GM19372 (cell line): ENCODE measurements around the gene NCDN.
"Not testable (repeated sequence)": the region's sequence is repeated elsewhere in the genome, so short reads cannot be mapped to it uniquely, and the experiment has no call there.

Source experiments
- ATAC-seq: cut with Tn5 transposase; IDR thresholded peaks from one replicate; pipeline ENCODE4 v1.9.1; 2021; ENCODE audit warnings: mild to moderate bottlenecking, low read depth, moderate library complexity; ENCODE audit not compliant: unreplicated experiment

NCDN gene

DNA sequence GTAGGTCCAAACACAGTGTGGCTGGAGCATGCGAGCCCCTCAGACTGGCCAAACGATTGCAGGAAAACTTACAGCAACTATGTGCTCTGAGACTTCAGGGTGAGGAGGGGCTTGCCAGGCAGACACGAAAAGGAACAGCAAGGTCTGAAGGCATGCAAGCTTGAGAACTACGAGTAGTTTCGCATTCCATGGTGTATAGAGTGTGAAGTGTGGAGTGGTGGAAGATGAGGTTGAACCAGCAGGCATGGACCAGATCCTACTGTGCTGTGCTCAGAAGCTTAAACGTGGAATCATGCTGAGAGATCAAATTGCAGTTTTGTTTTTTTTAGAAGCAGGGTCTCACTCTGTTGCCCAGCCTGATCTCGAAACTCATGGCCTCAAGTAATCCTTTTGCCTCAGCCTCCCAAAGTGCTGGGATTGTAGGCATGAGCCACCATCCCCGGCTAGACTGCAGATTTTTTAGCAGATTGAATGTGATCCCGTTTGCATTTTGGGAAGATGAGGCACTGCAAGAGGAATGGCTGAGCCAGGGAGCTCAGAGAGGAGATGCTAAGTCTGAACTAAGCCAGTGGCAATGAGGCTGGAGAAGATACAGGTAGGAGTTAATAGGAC lies 10.5 kb downstream of the NCDN start:
- ATAC-seq, result no peak

DNA sequence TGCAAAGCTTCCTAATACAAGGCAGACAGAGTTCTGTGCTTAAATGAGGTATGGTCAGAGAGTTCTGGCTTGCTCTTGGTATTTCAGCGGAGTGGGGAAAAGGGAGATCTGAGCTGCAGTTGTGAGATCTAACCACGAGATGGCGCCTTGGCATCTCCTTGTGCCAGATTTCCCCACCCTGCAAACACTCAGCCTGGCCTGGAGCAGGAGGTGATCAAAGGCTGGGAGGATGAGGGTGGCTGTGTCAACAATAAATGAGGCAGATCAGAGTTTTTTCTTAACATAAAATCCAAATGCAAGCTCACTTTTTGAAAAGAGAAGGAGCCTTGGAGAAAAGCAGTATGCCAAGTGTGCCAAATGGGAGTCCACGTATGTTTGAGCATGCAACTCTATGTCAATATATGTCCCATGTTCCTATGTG lies 11.4 kb downstream of the NCDN start:
- no peak for ATAC-seq

DNA sequence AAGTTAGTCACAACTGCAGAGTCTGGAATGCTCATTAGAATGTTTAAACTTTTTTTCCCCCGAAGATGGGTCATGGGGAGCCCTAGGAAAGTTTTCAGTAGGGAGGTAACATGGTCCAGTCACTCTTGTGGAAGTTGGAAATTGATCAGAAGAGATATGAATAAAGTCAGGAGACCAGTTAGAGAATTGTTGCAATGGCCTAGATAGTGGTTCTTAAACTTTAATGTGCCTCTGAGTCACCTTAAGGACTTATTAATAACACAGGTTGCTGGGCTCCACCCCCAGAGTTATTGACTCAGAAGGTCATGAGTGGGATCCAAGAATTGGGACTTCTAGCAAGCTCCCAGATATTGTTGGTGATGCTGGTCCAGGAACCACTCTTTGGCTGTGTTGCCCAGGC lies 12.3 kb downstream of the NCDN start:
- ATAC-seq, result no peak

DNA sequence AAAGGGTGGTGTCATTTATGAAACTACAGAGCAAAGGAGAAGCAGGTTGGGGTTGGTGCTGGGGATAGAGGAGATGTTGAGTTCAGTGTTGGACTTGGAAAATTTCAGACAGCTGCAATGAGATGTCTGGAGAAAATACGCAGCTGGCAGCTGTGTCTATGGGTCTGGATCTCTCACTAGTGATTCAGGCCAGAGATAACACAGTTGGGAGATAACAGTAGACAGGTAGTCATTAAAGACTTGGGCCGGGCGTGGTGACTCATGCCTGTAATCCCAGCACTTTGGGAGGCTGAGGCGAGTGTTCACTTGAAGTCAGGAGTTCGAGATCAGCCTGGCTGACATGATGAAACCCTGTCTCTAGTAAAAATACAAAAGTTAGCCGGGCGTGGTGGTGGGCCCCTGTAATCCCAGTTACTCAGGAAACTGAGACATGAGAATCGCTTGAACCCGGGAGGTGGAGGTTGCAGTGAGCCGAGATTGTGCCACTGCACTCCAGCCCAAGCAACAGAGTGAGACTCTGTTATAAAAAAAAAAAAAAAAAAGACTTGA lies 13.1 kb downstream of the NCDN start:
- no peak for ATAC-seq

DNA sequence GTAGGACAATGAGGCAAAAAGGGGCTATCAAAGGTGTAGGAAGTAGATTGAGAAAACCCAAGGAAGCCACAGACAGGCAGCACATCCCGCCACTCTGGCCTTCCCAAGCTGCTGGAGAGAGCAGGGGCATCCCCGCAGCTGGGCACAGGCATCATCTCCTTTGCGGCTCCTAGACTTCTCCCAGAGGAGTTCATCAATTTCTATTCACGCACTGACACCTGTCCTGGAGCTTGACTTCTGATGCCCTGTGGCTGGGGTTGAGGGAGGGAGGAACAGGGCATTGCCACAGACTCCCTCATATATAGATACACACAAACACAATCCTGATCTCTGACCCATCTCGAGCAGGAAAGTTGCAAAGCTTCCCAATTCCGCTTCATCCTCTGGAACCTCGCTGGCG lies 13.7 kb downstream of the NCDN start:
- ATAC-seq, result no peak

DNA sequence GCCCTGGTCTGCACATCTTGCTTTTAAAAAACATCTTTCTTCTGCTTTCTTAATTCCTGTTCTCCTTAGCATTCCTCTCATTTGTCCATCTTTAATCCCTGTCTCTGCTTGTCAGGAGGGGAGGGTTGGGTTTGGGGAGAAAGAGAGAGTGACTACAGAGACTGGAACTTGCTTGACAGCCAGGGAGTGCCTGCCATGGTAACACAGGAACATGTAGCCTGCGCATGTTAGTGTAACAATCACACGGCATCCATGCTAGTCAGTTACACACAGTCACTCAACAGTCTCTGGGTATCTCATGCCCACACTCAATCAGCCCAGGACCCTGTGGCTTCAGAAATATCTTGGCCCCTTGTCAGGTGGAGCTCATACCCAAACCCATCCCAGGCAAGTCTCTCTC lies 14.7 kb downstream of the NCDN start:
- no peak for ATAC-seq

DNA sequence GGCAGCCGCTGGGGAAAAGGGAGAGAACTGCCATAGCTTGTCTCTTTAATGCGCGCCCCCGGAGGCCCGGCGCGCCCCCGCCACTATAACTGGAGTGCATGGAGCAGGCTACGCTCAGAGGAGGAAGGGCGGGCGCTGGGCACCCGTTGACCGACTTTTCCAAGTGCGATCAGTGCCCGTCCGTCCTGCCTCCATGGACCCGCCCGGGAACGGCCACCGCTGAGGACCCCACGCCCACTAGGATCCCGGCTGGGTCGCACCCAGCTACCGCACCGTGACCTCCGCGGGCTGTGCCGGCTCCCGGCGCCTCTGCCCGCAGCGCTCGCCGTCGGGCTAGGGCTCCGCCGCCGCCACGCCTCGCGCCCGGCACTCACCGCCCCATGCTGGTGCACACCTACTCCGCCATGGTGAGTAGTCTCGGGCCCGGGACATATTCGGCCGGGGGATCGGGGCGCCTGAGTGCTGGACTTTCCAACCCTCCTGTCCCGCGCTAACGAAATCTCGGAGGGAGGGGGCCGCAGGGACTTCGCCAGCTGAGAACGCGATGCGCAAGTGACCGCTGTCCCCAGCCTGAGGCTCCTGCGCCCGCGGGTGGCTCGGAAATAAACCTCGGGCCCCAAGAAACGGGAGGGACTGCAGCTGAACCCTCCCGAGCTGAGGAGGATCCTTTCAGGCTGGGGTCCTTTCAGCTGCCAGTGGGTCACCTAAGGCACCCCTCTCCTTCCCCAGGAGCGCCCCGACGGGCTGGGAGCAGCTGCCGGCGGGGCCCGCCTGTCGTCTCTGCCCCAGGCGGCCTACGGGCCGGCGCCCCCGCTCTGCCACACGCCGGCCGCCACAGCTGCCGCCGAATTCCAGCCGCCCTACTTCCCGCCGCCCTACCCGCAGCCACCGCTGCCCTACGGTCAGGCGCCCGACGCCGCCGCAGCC lies 15.9 kb downstream of the NCDN start, which contains the start of gene TFAP2E:
TSS of gene TFAP2E (plus strand) at position 117 of the 927 bp plus-strand sequence. CDS start at position 381, 264 bp downstream.
- no peak for ATAC-seq

DNA sequence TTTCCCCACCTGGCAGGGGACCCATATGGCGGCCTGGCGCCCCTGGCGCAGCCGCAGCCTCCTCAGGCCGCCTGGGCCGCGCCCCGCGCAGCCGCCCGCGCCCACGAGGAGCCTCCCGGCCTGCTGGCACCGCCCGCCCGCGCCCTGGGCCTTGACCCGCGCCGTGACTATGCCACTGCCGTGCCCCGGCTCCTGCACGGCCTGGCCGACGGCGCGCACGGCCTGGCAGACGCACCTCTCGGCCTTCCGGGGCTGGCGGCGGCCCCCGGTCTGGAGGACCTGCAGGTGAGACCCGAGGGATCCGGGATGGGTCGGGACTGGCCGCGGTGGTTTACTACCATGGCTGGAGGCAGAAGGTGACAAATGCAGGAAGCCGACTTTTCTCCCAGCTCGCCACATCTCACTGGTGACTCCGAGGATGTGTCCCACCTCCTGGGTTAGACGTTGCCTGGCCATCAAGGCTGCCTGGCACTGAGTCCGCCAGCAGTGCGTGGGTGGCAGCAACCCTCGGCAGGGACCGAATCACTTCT lies 16.6 kb downstream of the NCDN start:
- ATAC-seq, result no peak

DNA sequence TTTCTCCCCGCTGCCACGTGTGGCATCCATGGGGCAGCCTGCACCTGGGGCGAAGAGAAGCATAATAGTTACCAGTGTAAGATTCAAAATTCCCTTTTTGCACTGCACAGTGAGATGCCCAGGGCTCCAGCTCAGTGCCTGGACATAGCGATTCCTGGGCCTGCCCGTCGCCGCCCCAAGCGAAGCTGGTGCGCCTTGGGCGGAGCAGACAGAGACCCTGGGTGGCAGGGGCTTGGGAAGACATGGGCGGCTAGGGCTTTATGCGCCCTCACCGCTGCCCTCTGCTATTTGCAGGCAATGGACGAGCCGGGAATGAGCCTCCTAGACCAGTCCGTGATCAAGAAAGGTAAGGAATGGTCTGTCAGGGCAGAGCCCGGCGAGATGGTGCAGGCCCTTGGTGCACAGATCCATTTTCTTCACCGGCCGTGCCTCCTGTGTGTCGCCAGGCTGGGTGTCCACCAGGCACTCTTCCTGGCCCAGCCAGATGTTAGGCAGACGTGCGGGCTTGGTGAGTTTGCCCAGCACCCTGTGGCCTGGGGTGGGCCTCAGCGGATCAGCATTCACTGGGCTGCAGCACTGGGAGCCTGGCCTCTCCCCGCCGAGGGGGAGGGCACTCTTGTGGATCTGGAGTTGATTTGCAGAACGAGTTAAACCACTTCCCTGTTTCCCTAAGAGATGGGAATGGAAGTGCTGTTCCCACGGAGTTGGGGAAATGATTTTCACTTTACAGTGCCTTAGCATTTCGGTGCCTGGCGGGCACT lies 17.2 kb downstream of the NCDN start:
- ATAC-seq, result no peak

DNA sequence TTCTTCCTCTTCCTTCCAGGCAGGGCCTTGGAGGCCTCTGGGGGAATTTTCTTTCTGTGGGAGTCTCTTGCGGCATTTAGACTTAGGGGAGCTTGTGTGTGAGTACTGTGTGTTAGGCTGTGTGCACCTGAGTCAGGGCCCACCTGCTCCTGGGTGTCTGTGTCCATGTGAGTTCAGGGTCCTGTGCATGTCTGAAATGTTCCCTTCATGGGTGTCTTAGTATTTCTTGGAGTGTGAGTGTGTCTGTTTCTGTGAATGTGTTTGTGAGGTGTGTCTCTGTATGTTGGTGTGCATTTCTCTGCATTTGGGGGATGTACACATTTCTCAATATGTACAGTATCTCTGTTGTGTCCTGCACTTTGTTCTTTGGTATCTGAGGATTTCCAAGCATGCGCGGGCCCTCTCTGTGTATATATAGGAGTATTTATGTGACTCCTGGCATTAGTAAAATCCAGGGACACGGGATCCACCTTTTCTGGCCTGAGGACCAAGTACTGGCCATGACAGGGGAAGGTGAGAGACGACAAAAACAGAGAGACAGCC lies 17.9 kb downstream of the NCDN start:
- ATAC-seq, result no peak

DNA sequence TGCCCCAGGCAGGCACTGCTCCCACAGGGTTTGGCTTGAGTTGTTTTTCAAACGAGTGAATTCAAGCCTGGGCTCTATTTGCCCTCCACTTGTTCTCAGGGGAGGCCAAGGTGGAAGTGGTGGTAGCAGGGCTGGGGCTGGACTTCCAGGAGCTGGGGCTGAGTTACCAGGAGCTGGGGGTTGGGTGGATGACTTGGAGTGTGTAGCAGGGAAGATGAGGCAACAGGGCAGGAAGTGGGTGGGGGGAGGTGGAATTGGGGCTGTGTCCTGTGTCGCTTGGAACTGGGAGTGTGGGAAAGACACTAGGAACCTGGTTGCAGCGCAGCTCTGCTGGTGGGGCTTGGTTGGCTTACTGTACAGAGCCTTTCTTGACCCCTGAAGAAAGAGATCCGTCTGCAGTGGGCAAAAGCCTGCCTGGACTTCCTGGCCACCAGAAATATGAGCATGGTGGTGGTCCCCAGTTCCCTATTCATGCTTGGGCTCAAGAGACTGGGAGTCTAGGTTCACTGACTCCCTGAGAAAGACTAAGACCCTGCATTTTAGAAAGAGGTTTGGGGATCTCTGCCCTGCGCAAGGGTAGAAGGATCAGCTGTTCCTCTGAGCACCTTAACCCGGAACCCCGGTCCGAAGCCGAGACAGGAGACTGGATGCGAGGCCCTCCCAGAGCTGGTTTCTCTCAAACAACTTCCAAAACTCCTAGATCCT lies 18.6 kb downstream of the NCDN start:
- no peak for ATAC-seq

DNA sequence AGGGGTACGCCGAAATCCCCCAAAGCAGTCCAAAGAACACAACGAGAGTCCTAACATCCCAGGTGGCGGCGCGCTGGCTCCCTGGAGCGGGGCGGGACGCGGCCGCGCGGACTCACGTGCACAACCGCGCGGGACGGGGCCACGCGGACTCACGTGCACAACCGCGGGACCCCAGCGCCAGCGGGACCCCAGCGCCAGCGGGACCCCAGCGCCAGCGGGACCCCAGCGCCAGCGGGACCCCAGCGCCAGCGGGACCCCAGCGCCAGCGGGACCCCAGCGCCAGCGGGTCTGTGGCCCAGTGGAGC lies 19.1 kb downstream of the NCDN start:
- ATAC-seq, result not testable (repeated sequence)

DNA sequence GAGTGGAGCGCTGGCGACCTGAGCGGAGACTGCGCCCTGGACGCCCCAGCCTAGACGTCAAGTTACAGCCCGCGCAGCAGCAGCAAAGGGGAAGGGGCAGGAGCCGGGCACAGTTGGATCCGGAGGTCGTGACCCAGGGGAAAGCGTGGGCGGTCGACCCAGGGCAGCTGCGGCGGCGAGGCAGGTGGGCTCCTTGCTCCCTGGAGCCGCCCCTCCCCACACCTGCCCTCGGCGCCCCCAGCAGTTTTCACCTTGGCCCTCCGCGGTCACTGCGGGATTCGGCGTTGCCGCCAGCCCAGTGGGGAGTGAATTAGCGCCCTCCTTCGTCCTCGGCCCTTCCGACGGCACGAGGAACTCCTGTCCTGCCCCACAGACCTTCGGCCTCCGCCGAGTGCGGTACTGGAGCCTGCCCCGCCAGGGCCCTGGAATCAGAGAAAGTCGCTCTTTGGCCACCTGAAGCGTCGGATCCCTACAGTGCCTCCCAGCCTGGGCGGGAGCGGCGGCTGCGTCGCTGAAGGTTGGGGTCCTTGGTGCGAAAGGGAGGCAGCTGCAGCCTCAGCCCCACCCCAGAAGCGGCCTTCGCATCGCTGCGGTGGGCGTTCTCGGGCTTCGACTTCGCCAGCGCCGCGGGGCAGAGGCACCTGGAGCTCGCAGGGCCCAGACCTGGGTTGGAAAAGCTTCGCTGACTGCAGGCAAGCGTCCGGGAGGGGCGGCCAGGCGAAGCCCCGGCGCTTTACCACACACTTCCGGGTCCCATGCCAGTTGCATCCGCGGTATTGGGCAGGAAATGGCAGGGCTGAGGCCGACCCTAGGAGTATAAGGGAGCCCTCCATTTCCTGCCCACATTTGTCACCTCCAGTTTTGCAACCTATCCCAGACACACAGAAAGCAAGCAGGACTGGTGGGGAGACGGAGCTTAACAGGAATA lies 19.7 kb downstream of the NCDN start:
- ATAC-seq, result no peak

DNA sequence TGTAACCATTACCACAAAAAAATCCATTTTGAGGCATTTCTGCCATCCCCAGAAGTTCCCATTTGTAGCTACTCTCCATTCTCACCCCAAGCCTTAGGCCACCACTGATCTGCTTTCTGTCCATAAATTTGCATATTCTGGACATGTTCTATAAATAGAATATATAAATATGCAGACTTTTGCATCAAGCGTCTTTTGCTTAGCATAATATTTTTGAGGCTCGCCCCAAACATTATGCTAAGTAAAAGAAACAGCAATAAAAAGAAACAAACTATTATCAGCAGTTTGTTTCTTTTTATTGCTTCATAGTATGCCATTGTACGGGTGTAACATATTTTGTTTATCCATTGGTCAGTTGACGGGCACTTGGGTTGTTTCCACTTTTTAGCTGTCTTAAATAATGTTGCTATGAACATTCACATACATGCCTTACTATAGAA lies 23.4 kb downstream of the NCDN start:
- no peak for ATAC-seq

DNA sequence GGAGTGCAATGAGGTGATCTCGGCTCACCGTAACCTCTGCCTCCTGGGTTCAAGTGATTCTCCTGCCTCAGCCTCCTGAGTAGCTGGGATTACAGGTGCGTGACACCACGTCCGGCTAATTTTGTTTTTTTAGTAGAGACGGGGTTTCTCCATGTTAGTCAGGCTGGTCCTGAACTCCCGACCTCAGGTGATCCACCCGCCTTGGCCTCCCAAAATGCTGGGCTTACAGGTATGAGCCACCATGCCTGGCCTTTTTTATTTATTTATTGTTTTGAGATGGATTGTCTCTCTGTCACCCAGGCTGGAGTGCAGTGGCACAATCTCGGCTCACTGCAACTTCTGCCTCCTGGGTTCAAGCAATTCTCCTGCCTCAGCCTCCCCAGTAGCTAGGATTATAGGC lies 24.0 kb downstream of the NCDN start:
- ATAC-seq, result not testable (repeated sequence)

DNA sequence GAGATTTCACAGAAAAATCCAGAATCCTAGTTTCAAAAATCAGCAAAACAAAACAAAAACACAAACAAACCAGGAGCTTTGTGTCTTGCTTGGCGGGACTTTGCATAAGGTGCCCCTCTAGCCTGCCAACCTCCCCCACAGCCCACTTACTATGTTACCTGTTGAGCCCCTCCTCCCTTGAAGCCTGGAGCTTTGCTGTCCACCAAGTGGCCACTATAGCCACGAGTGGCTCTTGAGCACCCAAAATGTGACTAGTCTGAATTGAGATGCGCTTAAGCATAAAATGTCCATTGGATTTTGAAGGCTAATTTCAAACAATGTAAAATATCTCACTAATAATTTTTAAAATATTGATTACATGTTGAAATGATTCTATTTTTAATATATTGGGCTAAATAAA lies 27.7 kb downstream of the NCDN start:
- ATAC-seq, result no peak

DNA sequence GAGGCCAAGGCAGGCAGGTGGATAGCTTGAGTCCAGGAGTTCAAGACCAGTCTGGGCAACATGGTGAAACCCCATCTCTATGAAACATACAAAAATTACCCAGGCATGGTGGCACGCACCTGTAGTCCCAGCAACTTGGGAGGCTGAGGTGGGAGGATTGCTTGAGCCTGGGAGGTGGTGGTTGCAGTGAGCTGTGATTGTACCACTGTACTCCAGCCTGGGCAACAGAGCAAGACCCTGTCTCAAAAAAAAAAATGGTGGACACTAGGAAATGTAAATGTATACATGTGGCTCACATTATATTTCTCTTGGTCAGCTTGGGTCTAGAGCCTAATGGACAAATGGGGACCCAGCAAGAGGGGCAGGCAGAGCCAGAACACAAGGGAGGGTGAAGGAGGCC lies 28.2 kb downstream of the NCDN start:
- ATAC-seq, result not testable (repeated sequence)

DNA sequence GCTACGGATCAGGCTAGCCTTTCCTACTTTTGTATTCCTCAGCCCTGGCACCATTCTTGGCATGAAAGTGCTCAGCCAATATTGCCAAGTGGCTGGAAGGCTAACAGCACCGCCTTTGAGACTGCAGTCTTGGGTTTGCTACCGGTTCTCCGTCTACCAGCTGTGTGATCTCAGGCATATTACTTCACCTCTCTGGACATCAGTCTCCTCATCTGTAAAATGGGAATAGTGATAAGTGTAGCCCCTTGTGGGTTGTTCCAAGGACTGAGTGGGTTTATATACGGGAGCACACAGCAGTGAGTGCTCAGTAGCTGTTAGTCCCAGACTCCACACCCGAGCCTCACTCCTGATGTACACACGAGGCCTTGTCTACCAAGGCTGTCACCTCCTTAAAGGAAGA lies 29.2 kb downstream of the NCDN start:
- ATAC-seq, result no peak

DNA sequence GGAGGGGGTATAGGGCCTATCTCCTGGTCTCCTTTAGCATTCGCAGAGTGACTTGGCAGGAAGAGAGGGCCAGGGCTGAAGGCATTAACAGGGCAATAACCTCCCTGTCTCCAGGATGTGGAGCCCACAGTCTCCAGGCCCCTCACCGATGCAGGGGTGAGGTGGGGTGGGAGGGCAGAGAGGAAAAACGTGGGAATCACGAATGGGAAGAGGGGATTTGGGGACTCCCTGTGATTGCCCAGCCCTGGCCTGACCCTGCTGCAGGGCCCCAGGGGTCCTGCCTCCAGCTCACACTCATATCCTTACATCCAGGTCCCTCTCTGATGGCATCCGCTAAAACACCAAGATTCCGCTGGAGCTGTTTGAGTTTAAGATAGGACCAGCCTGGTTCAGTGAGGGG lies 30.1 kb downstream of the NCDN start:
- no peak for ATAC-seq
